HG03457 (cell line): ENCODE results near the gene TMEM109.

Source experiments
- ATAC-seq: cut with Tn5 transposase; IDR thresholded peaks from one replicate; pipeline ENCODE4 v1.9.1; 2021; ENCODE audit warnings: moderate number of reproducible peaks; ENCODE audit not compliant: unreplicated experiment

Gene TMEM109

DNA sequence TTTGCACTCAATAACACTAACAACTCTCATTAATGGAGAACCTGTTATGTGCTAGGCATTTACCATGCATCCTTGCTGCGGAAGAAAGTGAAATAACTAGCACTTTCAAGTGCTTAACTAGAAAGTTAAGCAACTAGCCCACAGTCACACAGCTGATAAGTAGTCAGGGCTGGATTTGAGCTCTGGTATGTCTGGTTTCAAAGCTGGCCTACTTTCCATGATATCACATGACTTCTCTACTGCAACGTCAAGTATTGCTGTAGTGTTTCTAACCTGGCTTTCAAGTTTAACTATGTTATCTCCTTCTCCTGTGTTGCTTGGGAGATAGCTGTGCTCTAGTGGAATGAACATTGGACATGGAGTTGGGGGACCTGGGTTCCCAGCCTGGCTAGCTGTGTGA, 25.9 kb downstream of the TMEM109 start:
- no peak for ATAC-seq

DNA sequence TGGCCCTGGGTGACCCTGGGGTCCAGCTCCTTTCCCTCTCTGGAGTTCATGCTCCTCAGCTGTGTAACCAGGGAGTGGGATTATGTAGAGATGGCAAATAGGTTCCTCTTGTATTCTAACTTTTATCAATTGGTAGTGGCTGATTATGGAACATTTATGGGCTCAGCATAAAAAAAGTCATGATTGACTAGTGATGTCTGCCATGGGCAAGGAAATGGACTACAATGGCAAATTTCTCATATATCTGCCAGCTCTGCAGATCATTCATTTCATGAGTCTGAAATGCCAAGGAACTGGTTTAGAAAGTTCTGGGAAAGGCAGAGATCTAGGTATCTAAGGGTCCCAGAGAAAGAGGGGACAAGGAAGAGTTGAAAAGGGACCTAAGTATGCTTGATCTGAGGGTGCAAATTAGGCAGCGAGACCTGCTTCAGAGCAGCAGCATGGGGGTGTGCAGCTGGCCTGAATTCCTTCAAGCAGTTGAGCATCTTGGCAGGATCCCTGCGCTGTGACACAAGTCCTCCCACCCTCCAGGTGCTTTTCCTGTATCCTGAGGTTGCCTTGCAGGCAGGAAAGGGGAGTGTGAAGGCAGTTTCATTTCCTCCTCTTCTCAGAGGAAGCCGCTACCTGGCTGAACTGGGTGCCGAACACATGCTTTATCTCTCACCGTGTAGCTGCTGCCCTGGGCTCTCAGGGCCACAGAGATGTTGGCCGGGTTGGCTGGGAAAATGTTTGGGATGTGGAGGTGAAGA, 27.6 kb downstream of the TMEM109 start:
- ATAC-seq: no peak

DNA sequence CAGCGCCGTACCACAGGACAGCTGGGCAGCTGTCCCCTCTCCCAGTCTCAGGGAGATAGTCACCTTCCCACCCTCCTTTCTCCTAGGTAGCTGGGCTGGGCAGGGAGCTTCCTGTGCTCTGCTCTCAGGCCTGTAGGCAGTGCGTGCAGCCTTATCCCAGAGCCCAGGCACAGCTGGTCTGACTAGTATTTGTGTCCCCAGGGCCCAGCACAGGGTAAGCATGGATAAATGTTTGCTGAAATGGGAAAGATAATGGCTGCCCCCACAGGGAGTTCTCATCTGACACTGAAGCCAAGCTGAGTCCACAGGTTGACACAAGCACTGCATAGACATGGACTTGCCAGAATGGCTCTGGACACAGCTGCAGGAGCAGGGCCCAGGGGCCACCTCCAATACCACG, 28.3 kb downstream of the TMEM109 start:
- ATAC-seq: no peak

DNA sequence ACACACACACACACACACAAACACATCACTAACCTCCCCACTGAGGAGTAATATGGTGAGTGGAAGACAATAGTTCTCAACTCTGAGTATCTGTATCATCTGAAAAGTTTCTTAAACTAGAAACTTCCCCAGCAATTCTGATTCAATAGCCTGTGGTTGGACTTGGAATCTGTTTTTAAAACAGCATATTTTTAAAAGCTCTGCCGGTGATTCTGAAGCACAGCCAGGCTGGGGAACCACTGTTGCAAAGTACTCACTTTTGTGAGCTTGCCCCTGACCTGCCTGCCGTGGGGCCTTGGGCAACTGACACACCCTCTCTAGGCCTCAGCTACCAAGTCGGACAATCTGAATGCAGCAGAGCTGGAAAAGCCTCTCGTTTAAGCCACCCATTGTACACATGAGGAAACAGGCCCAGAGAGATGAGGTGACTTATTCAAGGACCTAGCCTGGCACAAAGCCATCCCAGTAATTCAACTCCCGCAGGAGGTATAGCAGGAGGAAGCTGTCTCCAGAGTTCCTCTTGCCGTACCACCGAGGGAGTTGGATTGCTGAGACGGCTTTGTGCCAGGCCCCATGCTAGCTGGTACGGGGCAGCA, 29.1 kb downstream of the TMEM109 start:
- no peak for ATAC-seq

DNA sequence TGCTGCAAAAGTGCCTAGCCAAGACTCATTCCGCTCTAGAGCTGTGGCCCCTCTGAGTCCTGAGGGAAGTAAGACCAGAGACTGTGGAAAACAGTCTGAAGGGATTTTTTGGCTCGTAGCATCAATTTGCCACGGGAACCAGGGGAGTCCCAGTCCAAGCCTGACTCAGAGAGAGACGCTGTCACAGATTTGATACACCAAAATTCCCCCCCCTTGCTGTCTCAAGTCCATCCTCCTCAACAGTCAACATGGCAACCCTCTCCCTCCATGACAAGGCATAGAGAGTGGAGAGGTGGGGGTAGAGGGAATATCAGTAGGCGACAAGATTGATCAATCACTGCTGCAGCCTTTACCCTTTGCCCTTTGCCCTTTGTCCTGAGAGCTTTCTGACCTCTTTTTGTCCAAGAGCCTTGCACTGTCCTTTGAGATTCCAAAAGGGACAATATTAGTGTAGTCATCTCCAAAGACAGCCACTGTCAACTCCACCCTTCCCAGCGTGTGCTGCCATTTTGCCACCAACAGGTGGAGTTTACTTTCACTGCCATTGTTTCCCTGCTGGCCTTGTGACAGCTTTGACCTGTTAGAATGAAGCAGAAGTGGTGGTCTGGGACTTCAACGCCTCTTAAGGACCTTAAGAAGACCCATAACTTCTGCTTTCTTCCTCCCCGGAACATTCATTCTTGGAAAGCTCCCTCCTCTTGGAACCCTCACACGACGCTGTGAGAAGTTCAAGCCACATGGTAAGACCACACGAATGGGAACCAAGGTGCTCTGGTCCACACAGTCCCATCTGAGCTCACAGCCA, 30.7 kb downstream of the TMEM109 start:
- no peak for ATAC-seq

DNA sequence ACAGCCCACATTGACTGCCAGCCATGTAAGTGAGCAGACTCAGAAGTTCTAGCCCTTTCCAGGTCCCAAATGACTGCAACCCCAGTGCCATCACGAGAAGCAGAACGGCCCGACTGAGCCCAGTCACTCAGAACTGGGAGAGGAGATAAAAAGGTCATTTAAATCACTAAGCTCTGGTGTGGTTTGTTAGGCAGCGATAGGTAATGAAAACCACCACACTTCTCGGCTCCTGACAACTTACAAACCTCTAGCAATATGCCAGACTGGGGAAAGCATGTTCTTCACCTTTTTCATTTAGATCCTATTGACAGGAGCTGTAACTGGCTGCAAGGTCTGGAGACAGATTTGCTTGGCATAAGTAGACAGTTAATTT, 31.3 kb downstream of the TMEM109 start:
- no peak for ATAC-seq

DNA sequence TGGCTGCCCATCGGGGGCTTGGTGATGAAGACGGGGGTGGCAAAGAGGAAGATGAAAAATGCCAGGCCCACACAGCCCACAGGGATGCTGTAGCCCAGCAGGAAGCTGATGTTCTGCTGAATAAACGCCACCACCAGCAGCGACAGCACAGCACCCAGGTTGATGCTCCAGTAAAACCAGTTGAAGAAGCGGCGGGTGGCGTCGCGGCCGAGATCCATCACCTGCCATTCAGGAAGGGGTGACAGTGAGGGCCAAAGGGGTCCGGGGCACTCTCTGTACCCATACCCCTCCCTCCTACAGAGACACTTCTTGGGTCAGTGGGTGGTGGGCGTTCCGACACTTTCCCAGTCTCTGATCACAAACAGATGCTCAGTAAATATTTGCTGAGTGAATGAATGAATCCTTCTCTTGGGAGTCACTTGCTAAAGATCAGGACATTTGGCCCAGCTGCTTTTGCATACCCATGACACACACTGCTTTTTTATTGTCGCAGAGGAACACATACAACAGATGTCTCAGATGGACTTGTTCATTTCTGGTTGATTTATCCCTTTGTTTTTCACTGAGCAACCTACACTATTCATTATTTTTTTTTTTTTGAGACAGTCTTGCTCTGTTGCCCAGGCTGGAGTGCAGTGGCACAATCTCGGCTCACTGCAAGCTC, 32.8 kb downstream of the TMEM109 start:
- no peak for ATAC-seq

DNA sequence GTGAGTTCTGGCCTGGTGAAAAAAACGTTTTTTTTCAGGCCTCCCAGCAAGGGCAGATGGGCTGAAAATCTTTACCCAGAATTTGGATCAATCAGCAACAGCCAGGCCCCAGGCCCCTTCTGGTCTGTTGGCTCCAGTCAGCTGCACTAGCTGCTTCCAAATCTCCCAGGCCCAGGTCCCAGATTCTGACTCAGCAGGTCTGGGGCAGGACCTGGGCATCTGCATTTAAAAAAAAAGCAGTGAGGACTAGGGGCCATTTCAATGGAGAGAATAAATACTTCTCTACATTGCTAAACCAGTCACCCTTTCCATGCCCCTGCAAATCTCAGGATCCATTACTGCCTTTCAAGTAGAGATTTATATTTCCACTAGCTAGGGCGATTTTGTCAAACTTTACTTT, 33.7 kb downstream of the TMEM109 start:
- ATAC-seq: no peak

DNA sequence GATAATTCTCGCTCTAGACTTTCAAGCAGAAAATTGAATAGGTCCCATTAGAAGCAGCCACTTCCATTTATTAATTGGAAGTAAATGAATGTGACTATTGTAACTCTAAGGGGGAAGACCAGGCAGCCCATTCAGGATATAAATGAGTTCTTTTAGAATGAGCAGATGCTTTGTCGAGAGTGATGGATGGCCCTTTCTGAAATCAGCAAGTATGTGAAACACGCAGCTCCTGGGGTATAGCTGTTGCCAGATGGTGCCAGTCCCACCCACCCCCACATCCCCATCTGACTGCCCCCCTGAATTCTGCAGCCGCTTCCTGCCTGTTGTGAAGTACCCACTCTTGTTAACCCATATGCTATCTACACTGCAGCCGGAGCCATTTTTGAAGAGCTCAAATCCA, 34.3 kb downstream of the TMEM109 start:
- ATAC-seq: no peak

DNA sequence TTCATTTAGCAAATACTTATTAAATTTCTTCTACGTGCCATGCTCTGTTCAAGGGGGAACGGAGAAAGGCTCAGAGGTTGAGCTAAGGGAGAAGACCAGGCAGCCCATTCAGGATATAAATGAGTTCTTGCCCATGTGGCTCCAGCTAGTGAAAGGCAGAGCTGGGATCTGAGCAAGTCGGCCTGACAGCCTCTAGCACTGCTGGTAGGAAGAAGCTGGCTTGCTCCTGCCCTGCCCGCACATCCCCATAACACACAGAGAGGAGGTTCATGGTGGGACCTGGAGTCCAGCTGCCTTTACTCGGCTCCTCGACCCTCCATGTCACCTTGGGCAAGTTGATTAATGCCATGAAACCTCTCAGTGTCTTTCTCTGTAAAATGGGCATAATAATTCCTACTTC, 36.1 kb downstream of the TMEM109 start:
- ATAC-seq: no peak

DNA sequence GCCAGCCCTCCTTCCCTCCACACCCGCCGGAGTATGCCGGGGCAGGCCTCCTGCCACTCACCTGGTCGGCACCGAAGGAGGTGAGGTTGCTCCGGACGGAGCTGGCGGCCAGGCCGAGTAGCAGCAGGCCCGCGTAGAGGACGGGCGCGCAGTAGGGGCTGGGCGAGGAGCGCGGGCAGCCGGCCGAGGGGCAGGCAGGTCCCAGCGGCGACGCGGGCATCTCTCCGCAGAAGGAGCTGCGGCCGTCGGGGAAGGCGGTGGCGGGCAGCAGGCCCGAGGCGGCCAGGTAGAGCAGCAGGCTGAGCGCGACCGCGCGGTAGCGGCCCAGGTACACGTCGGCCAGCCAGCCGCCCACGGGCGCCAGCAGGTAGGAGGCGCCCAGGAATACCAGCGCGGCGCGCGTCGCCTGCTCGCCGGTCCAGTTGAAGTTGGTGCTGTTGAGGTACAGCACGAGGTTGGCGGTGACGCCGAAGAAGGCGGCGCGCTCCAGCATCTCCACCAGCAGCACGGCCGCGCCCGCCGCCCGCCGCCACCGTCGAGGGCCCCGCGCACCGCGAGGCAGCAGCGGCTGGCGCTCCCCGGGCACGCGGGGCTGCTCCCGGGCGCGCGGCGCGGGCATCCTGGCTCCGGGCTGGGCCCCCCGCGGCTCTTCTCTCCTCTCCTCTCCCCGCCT, 37.1 kb downstream of the TMEM109 start:
- no peak for ATAC-seq

DNA sequence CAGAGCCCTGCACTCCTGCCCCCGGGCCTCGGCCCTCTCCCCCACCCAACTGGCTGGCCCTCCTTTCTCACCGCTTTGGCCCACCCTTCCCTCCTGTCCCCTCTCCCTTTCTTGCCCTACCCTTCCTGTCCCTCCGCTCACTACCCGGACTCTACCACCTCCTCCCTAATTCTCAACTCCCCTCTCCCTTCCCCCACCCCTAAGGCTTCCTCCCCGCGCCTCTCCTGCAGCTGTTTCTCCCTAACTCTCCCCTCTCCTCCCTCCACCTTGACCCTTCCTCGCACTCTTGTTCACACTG, 37.6 kb downstream of the TMEM109 start:
- no peak for ATAC-seq

DNA sequence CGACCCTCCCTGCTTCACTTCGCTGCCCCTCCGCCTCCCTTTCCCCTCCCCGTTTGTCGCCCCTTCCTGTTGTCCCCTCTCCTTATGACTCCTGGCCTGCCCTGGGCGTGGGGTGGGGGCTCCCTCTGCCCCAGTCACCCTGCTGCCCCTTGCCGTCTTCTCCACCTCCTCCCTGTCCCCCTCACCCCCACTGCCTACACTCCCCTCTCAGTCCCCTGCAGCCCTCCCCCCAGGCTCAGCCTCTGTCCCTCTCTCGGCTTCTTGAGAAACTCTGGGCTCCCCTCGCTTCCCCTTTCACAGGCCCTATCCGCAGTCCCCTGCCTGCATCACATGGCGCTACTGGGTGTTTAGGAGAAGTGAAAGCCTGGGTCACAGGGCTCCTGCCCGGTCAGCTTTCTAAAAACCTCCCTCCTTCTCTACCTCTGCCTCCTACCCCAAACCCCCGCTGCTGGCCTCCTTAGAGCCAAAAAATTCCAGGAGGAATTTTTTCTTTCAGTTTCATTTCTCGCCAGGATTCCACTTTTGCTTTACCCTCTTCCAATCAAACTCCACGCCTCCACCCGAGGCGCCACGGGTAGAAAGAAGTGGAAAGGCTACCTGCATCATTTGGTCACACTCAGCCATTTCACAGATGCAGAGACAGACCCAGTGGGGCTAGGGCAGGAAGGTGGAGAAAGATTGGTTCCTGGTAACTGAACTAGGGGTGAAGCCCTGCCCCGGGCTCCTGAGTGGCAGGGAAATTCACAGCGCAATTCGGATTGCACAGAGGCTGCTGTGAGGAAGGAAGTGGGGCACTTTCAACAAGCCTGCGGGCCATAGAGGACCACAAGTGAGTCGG, 38.2 kb downstream of the TMEM109 start, which contains the start of gene SLC15A3:
Gene SLC15A3 (minus strand): TSS at position 273 of the 838 bp plus-strand sequence. CDS start 625 bp downstream, outside the sequence.
- ATAC-seq: peak; percentile 62

DNA sequence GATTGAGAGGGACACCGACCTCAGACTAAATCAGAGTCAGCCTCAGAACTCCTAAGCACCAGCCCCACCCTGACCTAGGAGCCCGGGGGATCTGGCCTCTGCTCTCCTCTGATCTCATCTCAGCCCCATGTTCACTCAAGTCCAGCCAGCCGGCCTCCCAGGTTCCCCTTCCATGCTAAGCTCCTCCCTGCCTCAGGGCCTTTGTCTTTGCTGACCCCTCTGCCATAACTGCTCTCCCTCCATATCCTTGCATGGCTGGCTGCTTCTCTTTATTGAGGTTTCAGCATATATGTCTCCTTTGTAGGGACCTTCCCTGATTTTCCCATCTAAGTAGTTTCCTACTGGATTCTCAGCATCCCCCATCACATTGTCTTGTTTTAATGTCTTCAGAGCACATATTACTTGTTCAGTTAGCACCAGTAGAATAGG, 38.8 kb downstream of the TMEM109 start:
- ATAC-seq: no peak

DNA sequence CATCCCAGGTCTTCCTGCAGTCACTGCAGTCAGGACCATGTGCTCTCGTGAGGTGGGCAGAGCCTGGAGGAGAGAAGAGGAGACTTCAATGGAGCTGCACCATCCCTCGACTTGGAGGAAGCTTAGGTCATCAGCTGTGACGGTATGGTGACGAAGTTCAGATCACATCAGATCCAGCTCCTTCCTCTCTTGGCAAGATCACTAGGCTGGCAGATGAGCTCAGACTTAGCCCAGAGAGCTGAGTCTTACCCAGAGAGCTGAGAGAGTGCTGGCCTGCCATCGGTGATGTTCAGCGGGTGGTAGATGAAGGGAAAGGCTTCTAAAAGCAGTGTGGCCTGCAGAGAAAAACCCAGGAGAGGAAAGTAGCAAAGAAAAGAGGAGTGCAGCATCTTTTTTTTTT, 39.8 kb downstream of the TMEM109 start:
- no peak for ATAC-seq

DNA sequence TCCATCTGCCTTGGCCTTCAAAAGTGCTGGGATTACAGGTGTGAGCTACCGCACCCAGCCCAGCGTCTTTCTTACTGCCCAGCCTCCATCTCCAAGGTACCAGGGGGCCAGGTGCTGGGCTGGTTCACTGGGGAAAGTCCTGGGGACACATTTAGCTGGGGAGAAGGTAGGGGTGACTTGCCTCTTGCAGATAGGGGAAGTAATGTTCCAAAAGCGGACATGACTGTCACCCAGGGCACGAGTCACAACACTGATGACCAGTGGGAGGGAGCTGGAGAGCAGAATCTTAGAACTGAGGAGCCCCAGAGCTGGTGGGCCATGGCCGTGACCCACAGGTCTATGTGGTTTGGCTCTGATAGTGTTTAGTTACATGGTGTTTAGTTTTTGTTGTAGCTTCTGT, 40.5 kb downstream of the TMEM109 start:
- no peak for ATAC-seq

DNA sequence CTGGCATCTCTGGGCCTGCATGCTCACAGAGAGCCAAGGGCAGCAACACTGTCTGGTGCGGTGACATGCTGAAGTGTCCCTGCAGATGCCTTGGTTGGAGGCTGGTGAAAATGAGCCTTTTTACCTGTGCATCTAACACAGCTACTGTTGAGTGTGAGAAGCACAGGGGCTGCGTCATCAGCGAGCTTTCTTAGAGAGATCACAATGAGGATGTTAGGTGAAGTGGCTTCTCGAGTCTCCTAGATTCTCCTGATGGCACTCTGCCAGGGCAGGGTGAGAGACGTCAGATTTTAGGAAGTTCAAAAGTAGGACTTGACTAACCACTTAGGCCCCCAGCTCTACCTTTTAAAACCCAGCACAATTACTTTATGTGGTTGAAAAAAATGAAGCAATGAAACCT, 41.6 kb downstream of the TMEM109 start:
- no peak for ATAC-seq

DNA sequence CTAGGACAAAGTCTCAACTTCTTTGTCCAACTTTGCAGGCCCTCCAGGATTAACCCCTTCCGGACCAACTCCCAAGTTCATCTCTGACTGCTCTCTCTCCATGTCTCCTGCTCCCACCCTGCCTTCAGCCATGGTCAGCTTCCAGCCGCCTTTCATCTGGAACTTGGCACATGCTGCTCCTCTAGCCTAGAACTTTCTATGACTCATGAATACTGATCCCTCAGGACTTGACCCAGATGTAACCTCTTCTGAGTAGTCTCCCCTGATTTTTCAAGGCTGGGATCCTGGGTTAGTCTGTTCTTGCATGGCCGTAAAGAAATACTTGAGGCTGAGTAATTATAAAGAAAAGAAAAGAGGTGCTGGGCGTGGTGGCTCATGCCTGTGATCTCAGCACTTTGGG, 43.2 kb downstream of the TMEM109 start:
- ATAC-seq: no peak

DNA sequence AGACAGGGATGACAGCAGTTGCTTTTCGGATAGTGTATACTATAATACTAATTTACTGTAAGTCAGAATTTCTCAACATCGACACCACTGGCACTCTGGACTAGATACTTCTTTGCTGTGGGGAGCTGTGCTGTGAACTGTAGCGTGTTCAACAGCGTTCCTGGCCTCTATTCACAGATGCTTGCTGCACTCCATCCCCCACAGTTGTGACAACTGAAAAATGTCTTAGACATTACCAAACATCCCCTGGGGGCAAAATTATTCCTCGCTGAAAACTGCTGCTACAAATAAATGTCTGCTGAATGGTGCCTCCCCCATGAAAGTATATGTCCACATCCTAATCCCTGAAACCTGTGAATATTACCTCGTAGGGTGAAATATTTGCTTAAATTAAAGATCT, 45.5 kb downstream of the TMEM109 start:
- no peak for ATAC-seq

DNA sequence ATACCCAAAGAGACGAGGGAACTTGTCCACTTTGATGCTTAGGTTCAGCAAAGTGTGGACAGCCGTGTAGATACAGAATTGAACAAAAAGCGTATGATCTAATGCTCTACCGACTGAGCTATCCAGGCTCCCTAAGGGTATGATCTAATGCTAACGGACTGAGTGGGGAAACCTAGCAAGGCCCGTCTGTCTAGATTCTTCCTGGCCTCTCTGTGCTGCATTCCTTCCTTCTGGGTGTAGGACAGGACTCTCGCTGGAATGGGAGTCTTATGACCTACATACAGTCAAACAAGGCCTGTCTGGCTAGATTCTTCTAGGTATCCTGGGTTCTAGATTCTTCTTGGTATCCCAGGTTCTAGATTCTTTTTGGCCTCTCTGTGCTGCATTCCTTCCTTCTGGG, 46.4 kb downstream of the TMEM109 start:
- ATAC-seq: no peak
